Tibial artery (tissue), 4 donors: ENCODE results near the gene CLEC3B.

ENCODE experiments used
- DNase-seq, 2 donors: peaks; one replicate each; pipeline ENCODE4 v3.0.0-alpha.2; 2019
- H3K27ac ChIP-seq, 2 donors: fragments of 200-600 bp; sonication (generic) in 1 of 2; 1 replicate in 1 of 2; 2 replicates in 1 of 2; pipeline ENCODE4 v1.5.1; 2018 to 2019; ENCODE audit warnings: mild to moderate bottlenecking in 1 of 2
- H3K27me3 ChIP-seq, 2 donors: fragments of 200-600 bp; sonication (generic) in 1 of 2; one replicate each; pipeline versions ENCODE4 v1.5.1 to v1.6.0; 2016 to 2019
- H3K36me3 ChIP-seq, 3 donors: fragments of 200-600 bp; sonication (generic) in 2 of 3; one replicate each; pipeline ENCODE4 v1.5.1; 2016 to 2019; ENCODE audit warnings: mild to moderate bottlenecking in 2 of 3
- H3K4me1 ChIP-seq, 4 donors: fragments of 200-600 bp; sonication (generic) in 2 of 4; 1 replicate in 3 of 4; 2 replicates in 1 of 4; pipeline ENCODE4 v1.5.1; 2016 to 2019
- H3K4me3 ChIP-seq, 2 donors: fragments of 200-600 bp; sonication (generic) in 1 of 2; 1 replicate in 1 of 2; 2 replicates in 1 of 2; pipeline ENCODE4 v1.5.1; 2018 to 2019; ENCODE audit warnings: mild to moderate bottlenecking in 2 of 2
- H3K9me3 ChIP-seq, 3 donors: fragments of 200-600 bp; sonication (generic) in 1 of 3; one replicate each; pipeline ENCODE4 v1.5.1; 2016 to 2019
- CTCF ChIP-seq, 2 experiments: fragments of 200-600 bp in 1 of 2; fragments of 450-650 bp in 1 of 2; IDR thresholded peaks; one replicate each; pipeline ENCODE4 v1.5.1; 2017 to 2019; ENCODE audit warnings: antibody characterized with exemption in 2 of 2, mild to moderate bottlenecking in 1 of 2, moderate library complexity in 1 of 2
- intact Hi-C: fragments of 100-400 bp; cut with DNase I; formaldehyde crosslinking; loops from one replicate; pipeline ENCODE4 v1.15.0; 2023; ENCODE audit warnings: low total_unique reads

The CLEC3B gene

GRCh38 chr3:45084361-45084760 lies 58.3 kb downstream of the CLEC3B start:
- intact Hi-C loops = no loop called here
- Histone ChIP-seq H3K27me3 (no peaks in the 10 kb centered on the region), H3K27ac (no peak overlapping the region), H3K9me3 (no peaks in the 10 kb centered on the region), H3K4me3 (no peak overlapping the region), H3K36me3 (peaks cover 0 to 8% (median 0%) of the 10 kb centered on the region in 3 donors), H3K4me1 (peaks cover 0 to 8% (median 0%) of the 10 kb centered on the region in 4 donors)
- TF ChIP-seq CTCF (IDR thresholded peaks at IDR 0.05) = no peak
- no peak for DNase-seq

GRCh38 chr3:45084820-45085816 lies 59.0 kb downstream of the CLEC3B start:
- Histone ChIP-seq H3K4me3 (no peak overlapping the region), H3K27ac (no peak overlapping the region), H3K27me3 (no peaks in the 10 kb centered on the region), H3K4me1 (peaks cover 0 to 8% (median 0%) of the 10 kb centered on the region in 4 donors), H3K36me3 (peaks cover 0 to 8% (median 0%) of the 10 kb centered on the region in 3 donors), H3K9me3 (no peaks in the 10 kb centered on the region)
- DNase-seq = no peak
- TF ChIP-seq CTCF (IDR thresholded peaks at IDR 0.05) = no peak
- intact Hi-C loops = no loop called here
